GM13977 (cell line): ENCODE measurements around the gene CH25H.

ENCODE experiments used
- DNase-seq: peaks from one replicate; pipeline ENCODE4 v3.0.0; 2012; ENCODE audit warnings: low spot score
- in situ Hi-C: fragments of 300-500 bp; cut with MboI; formaldehyde crosslinking; loops from one replicate; pipeline ENCODE4 v1.12.0; 2022; ENCODE audit warnings: low sequenced_read_pairs, low pct_unique_long_range_greater_than_20kb, mixed read lengths, inconsistent platforms; ENCODE audit not compliant: unreplicated experiment
- TF ChIP-seq, protein P1 (sequence below): IDR thresholded peaks from 2 replicates; pipeline ENCODE4 v1.5.1; 2012; ENCODE audit warnings: mild to moderate bottlenecking, control low read depth; ENCODE audit not compliant: insufficient read depth; ENCODE audit errors: extremely low read depth, missing control alignments

CH25H gene

DNA sequence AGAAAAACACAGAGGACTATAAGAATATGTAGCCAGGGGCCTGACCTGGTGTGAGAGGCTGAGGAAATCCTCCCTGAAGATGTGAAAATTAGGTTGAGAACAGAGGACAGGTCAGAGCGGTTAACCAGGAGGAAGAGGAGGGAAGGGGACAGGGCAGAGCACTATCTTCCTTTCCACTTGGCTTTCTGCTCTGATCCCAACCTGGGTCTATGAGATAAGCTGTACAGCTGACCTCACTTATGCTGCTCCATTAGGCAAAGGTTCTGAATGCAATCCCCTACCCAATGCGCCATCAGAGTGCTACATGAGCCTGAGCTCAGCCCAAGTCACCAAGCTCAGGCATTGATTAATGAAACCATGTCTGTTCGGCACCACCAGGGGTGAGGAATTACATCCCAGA lies 33.9 kb upstream of the CH25H start:
- DNase-seq: no peak
- TF ChIP-seq, protein P1, sequence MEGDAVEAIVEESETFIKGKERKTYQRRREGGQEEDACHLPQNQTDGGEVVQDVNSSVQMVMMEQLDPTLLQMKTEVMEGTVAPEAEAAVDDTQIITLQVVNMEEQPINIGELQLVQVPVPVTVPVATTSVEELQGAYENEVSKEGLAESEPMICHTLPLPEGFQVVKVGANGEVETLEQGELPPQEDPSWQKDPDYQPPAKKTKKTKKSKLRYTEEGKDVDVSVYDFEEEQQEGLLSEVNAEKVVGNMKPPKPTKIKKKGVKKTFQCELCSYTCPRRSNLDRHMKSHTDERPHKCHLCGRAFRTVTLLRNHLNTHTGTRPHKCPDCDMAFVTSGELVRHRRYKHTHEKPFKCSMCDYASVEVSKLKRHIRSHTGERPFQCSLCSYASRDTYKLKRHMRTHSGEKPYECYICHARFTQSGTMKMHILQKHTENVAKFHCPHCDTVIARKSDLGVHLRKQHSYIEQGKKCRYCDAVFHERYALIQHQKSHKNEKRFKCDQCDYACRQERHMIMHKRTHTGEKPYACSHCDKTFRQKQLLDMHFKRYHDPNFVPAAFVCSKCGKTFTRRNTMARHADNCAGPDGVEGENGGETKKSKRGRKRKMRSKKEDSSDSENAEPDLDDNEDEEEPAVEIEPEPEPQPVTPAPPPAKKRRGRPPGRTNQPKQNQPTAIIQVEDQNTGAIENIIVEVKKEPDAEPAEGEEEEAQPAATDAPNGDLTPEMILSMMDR: no peak
- in situ Hi-C loops: no loop called here

DNA sequence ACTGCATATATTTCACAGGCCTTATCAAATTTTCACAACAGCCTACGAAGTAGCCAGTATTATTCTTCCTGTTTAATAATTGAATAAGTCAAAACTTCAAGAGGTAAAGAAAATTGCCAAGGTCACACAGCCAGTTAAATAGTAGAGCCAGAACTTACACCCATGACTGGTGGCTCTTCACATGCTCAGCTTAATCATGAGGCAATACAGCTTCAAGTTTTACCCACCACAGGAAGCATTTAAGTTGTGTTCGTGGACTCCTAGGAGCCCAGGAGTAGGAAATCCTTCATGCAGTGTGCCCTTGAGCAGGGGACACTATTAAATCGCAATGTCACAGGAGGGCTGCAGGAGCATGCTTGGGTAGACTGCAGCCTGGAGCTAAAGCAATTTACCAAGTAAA lies 33.4 kb upstream of the CH25H start:
- in situ Hi-C loops: no loop called here
- TF ChIP-seq, protein P1: no peak
- no peak for DNase-seq

DNA sequence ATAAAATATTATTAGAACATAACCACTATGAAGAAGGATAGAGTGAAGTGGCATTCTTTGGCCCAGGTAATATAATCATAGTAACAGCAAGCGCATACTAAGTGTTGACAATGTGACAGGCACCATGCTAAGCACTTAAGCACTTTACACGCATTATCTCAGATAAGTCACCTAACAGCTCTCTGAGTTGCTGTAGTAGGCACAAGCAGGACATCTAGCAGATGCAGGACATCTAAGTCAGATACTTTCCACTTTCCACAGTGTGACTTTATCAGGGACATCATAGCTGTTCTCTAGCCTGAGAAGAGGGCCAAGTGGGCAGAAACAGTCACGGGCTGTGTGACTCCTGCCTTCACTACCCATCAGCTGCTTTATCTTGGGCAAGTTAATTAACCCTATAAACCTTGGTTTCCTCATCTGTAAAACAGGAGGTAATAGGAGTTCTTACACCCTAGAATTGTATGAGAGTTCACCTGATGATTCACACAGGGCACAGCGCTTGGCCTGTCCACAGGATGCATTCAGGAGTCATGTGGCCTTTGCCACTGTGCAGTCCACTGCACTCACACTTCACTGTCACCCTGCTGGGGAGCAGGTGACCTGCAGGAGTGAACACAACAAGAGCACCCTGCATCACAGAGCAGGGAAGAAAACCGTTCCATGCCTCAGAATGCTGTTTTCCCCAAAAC lies 32.0 kb upstream of the CH25H start:
- in situ Hi-C loops: no loop called here
- TF ChIP-seq, protein P1: no peak
- DNase-seq: no peak

DNA sequence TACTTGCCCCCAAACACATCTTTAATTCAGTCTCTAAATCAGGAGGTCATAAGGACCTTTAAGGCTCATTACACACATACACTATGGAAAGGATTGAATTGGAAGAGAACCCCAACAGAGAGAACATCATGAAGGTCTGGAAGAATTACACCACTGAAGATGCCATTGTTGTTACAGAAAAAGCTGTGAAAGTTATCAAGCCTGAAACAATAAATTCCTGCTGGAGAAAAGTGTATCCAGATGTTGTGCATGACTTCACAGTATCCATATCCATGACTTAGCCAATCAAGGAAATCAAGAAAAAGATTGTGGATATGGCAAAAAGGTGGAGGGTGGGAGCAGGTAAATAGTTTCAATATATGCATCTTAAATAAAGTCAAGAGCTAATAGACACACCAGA lies 30.7 kb upstream of the CH25H start:
- TF ChIP-seq, protein P1: no peak
- no peak for DNase-seq
- in situ Hi-C loops: no loop called here

DNA sequence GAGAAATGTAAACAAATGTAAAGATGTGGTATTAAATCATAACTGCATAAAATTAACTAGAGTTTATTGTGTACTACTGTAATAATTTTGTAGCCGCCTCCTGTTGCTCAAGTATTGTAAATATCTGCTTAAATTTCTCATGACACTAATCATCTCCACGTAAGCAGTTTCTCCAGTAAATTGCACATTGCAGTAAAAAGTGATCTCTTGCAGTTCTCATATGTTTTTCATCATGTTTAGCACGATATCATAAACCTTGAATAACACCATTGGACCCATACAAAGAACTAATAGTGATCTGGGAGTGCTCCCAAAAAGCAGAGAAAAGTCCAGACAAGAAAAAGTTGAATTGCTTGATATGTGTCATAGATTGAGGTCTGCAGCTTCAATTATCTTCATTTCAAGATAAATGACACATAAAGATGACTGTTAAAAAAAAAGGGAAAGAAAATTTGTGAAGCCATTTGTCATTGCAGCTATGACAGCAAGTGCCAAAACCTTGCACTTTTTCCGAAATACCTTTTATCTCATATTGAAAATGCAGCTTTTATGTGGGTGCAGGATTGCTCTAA lies 29.2 kb upstream of the CH25H start:
- in situ Hi-C loops: no loop called here
- DNase-seq: no peak
- TF ChIP-seq, protein P1: no peak

DNA sequence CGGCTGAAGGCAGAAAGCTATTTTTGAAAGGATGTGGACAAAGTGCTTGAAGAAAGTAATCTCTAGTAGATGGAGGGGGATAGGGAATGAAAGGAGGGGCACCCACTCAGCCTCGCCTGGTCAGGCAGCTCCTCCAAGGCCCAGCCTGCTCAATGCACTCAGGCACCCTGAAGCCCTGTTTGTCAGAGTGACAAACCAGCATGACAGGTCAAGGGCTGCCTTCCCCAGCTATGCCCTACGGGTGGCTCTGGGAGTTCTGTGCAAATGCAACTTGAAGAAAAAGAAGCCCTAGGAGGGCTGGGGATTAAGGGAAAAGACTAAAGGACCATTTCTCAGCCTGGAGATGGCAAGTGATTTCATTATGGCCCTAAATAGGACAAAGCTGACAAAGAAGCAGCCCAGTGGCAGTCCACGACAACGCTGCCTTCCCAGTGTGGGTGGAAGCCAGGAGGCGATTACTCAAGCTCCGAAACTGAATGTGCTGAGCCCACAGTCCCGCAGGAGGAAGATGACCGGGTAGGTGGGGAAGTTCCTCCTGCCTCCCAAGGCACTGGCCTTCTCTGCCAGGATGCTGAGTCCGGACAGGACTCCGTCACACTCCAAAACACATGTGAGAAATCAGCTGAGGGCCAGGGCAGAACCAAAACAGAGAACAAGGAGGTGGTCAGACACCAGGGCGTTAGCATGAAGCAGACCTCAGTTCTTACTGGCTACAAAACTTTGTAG lies 28.1 kb upstream of the CH25H start:
- TF ChIP-seq, protein P1: no peak
- in situ Hi-C loops: no loop called here
- DNase-seq: no peak
